ENCODE results near the gene CAPN10. TPM values are rescaled to one million over a fixed set of nuclear protein-coding genes. Genes with fewer than 3 reads are reported as not detected.

The CAPN10 gene
- total and polyA plus RNA-seq, 5 experiments from 2014 or later: 6.7 to 93.2 (median 21.4) TPM

DNA sequence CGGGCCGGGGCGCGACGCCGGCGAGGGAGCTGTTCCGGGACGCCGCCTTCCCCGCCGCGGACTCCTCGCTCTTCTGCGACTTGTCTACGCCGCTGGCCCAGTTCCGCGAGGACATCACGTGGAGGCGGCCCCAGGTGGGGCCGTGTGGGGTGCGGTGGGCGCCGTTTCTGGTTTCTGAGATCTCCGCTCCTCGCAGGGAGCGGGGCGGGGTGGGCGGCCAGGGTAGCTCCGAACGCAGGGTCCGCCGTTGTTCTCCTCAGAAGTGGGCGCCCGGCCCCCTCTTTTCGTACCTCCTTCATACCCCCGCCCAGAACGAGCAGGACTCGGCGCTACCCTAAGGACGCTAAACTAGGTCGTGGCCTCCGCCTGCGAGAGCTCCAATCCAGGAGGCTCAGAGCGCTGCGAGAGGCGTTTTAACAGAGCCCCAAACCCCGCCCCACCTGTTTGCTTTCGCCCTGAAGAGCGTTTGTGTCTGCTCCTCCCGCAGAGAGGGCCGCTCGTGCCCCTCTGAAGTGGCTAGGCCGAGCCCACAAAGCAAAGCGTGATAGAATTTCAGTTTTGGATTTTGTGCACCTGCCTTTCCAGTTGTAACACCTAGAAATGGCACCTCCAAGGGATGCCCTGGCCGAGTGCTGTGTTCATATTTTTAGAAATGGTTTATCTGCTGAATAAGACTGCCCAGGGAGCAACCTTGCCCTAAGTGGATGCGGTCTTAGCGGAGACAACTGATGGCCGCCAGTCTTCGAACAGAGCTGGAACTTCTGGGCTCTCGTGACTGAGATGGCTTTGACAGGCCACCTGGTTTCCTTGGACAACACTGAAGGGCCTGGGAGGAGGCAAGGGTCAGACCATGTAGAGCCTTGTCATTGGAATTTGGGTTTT lies 626 bp downstream of the CAPN10 start:
- peak overlapping the region; percentile 79 to 97 (median 94) for H3K27ac Mint-ChIP-seq
- ATAC-seq (peak; percentile 38 to 50), DNase-seq (peak; percentile 43 to 82 (median 56))
- H3K4me1 Mint-ChIP-seq: peaks cover 32 to 75% (median 53%) of the 10 kb centered on the region in 4 donors
- no peaks in the 10 kb centered on the region for H3K27me3 Mint-ChIP-seq
- POLR2A ChIA-PET: interaction anchor here (0.6 to 11.3 kb wide), 14 partner anchors 9 to 1181 kb away, joined by 3 to 461 read pairs (median 4); partner anchors contain the start of genes ANKMY1, DUSP28 and RNPEPL1
- peak overlapping the region; percentile 91 to 96 (median 94) for H3K4me3 Mint-ChIP-seq
- peaks cover 0 to 23% (median 0%) of the 10 kb centered on the region in 3 donors for H3K36me3 Mint-ChIP-seq
- H3K9me3 Mint-ChIP-seq: no peaks in the 10 kb centered on the region

DNA sequence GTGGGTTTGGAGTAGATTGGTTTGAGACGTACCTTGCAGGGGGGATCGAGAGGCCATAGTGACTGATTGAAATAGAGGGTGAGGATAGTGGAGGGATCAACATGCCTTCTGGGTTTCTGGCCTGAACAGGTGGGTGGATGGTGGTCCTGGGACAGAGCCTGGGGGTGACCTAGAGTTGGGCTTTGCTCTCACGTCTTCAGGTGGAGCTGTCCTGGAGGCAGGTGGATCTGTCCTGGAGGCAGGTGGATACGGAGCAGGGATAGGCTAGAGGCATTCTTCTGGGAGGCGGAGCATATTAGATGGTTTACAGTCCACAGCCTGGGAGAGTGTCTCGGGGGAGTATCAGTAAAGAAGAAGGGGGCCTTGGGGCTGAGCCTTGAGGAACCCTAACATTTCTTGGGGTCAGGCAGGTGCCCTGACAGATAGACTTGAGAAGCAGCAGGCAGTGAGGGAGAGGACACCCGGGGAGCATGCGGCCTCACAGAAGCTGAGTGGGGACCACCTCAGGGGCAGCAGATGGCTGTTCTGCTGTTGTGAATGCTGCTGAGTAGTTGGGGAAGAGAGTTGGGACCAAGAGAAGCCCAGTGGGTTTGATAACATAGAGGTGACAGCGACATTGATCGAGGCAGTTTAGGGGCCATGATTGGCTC lies 1.6 kb downstream of the CAPN10 start:
- Mint-ChIP-seq H3K4me3 (peak overlapping the region; percentile 91 to 96 (median 94)), H3K36me3 (peaks cover 0 to 23% (median 0%) of the 10 kb centered on the region in 3 donors), H3K9me3 (no peaks in the 10 kb centered on the region), H3K4me1 (peaks cover 31 to 72% (median 45%) of the 10 kb centered on the region in 4 donors), H3K27ac (peak overlapping the region; percentile 79 to 97 (median 94)), H3K27me3 (no peaks in the 10 kb centered on the region)
- no peak for ATAC-seq
- POLR2A ChIA-PET: interaction anchor here (4.1 to 11.3 kb wide), 2 partner anchors 23 to 35 kb away, joined by 62 to 461 read pairs; partner anchors contain the start of genes ANKMY1, DUSP28 and RNPEPL1
- DNase-seq: peak in 1 of 10 donors; percentile 44

GRCh38 chr2:240588669-240589068 lies 2.1 kb downstream of the CAPN10 start:
- POLR2A ChIA-PET: interaction anchor here (0.8 to 11.3 kb wide), 2 partner anchors 24 to 55 kb away, joined by 3 to 461 read pairs; partner anchors contain the start of genes ANKMY1, DUSP28 and RNPEPL1
- peaks cover 31 to 70% (median 43%) of the 10 kb centered on the region in 4 donors for H3K4me1 Mint-ChIP-seq
- peak overlapping the region; percentile 2 to 96 (median 94) for H3K4me3 Mint-ChIP-seq
- peak in 1 of 10 donors; percentile 22 for DNase-seq
- H3K36me3 Mint-ChIP-seq: peaks cover 0 to 23% (median 0%) of the 10 kb centered on the region in 3 donors
- ATAC-seq: no peak
- no peaks in the 10 kb centered on the region for H3K9me3 Mint-ChIP-seq
- H3K27ac Mint-ChIP-seq: peak overlapping the region in 8 of 10 donors; percentile 28 to 97 (median 81)
- H3K27me3 Mint-ChIP-seq: no peaks in the 10 kb centered on the region

DNA sequence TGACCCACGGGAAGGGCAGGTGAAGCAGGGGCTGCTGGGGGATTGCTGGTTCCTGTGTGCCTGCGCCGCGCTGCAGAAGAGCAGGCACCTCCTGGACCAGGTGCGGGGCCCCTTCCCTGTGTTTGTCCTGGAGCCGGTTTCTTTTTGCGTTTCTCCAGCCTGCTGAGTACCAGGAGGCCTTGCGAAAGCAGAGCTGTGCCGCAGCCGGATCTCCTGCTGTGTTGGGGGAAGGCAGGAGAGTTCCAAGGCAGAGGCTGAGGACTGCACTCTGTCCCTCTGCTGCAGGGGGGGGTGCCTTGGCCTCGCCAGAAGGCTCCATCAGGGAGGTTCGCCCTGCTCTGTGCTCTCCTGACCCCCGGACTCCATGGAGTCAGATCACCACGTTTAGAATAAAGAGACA lies 2.8 kb downstream of the CAPN10 start:
- DNase-seq: peak in 1 of 10 donors; percentile 54
- Mint-ChIP-seq H3K9me3 (no peaks in the 10 kb centered on the region), H3K4me1 (peaks cover 31 to 66% (median 40%) of the 10 kb centered on the region in 4 donors), H3K27ac (peak overlapping the region in 1 of 10 donors; percentile 70), H3K27me3 (no peaks in the 10 kb centered on the region), H3K36me3 (peaks cover 0 to 23% (median 0%) of the 10 kb centered on the region in 3 donors), H3K4me3 (no peak overlapping the region)
- POLR2A ChIA-PET: interaction anchor here (0.8 to 11.3 kb wide), 2 partner anchors 24 to 54 kb away, joined by 3 to 461 read pairs; partner anchors contain the start of genes ANKMY1, DUSP28 and RNPEPL1
- ATAC-seq: no peak

DNA sequence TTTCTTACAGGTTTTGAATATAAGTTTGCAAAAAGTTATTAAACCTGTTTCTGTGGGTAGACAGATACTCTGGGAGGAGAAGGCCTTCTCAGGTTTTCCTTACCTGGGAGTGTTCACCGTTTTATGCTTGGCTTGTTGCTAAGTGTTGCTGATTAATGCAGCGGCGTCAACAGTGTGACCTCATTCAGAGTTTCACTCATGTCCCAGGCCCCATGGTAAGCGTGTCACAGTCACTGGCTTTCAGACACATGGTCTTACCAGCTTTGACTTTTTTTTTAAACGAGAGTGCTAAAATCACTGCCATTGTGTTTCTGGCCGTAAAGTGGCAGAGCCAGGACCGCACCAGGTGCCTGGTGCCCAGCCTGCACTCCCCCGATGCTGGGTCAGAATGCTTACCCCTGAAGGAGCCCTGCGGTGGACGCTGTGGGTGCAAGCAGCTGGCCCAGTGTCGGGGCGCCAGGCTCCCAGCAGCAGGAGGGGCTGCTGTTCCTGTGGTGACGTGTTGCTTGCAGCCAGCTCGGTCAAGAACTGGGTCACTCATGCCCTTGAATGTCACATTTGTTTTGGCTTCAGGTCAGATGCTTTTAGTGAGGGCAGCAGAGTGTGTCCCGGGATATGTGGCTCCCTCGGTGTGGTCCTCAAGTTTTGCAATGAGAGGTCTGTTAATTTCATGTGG lies 3.5 kb downstream of the CAPN10 start:
- POLR2A ChIA-PET: interaction anchor here (1.2 to 11.3 kb wide), 2 partner anchors 10 to 25 kb away, joined by 3 to 461 read pairs; partner anchors contain the start of genes ANKMY1, DUSP28 and RNPEPL1
- ATAC-seq (no peak), DNase-seq (peak in 1 of 10 donors; percentile 47)
- Mint-ChIP-seq H3K9me3 (no peaks in the 10 kb centered on the region), H3K36me3 (peaks cover 0 to 23% (median 0%) of the 10 kb centered on the region in 3 donors), H3K4me3 (no peak overlapping the region), H3K27me3 (no peaks in the 10 kb centered on the region), H3K4me1 (peaks cover 27 to 61% (median 34%) of the 10 kb centered on the region in 4 donors), H3K27ac (no peak overlapping the region)

DNA sequence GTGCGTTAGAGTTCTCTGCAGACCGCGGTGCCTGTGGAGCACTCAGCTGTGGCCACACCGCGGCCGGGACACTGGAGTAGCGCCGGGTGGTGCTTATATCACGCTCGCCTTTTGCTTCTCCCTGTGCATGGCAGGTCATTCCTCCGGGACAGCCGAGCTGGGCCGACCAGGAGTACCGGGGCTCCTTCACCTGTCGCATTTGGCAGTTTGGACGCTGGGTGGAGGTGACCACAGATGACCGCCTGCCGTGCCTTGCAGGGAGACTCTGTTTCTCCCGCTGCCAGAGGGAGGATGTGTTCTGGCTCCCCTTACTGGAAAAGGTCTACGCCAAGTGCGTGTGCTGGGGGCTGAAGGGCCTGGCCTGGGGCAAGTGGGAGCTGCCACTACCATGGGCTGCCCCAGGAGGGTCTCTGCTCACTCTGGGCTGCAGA lies 4.2 kb downstream of the CAPN10 start:
- Mint-ChIP-seq H3K36me3 (peaks cover 0 to 23% (median 0%) of the 10 kb centered on the region in 3 donors), H3K4me1 (peaks cover 26 to 57% (median 29%) of the 10 kb centered on the region in 4 donors), H3K9me3 (no peaks in the 10 kb centered on the region), H3K27me3 (no peaks in the 10 kb centered on the region), H3K4me3 (no peak overlapping the region), H3K27ac (peak overlapping the region in 1 of 10 donors; percentile 9)
- POLR2A ChIA-PET: interaction anchor here (1.2 kb wide), 1 partner anchor 11 kb away, joined by 3 read pairs; no protein-coding TSS in a partner anchor
- ATAC-seq (no peak), DNase-seq (peak in 1 of 10 donors; percentile 55)

- Mint-ChIP-seq H3K9me3 (no peaks in the 10 kb centered on the region), H3K36me3 (peaks cover 0 to 27% (median 0%) of the 10 kb centered on the region in 3 donors), H3K4me3 (no peak overlapping the region), H3K27me3 (no peaks in the 10 kb centered on the region), H3K27ac (peak overlapping the region in 1 of 10 donors; percentile 66), H3K4me1 (peaks cover 22 to 55% (median 25%) of the 10 kb centered on the region in 4 donors)
- DNase-seq (no peak), ATAC-seq (no peak)
- POLR2A ChIA-PET: interaction anchor here (1.0 to 1.2 kb wide), 2 partner anchors 11 to 33 kb away, joined by 3 read pairs; no protein-coding TSS in a partner anchor
These were observed 4.7 kb downstream of the CAPN10 start for GRCh38 chr2:240591226-240591625.

DNA sequence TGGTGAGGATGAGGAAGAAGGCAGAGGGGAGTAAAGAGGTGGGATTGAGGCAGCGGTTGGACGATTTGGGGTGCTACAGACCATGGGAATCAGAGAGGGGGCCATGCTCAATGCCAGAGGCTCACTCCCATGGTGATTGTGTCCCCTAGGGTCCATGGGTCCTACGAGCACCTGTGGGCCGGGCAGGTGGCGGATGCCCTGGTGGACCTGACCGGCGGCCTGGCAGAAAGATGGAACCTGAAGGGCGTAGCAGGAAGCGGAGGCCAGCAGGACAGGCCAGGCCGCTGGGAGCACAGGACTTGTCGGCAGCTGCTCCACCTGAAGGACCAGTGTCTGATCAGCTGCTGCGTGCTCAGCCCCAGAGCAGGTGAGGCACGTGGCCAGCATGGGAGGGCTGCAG lies 5.2 kb downstream of the CAPN10 start:
- peak in 1 of 10 donors; percentile 32 for DNase-seq
- no peaks in the 10 kb centered on the region for H3K27me3 Mint-ChIP-seq
- peaks cover 22 to 55% (median 25%) of the 10 kb centered on the region in 4 donors for H3K4me1 Mint-ChIP-seq
- no peak overlapping the region for H3K27ac Mint-ChIP-seq
- no peak overlapping the region for H3K4me3 Mint-ChIP-seq
- ATAC-seq: no peak
- no peaks in the 10 kb centered on the region for H3K9me3 Mint-ChIP-seq
- peaks cover 0 to 27% (median 0%) of the 10 kb centered on the region in 3 donors for H3K36me3 Mint-ChIP-seq
- POLR2A ChIA-PET: interaction anchor here (0.6 to 1.0 kb wide), 2 partner anchors 32 to 733 kb away, joined by 3 to 7 read pairs; no protein-coding TSS in a partner anchor

GRCh38 chr2:240593026-240593702 lies 6.6 kb downstream of the CAPN10 start:
- Mint-ChIP-seq H3K27ac (no peak overlapping the region), H3K4me3 (no peak overlapping the region), H3K9me3 (no peaks in the 10 kb centered on the region), H3K27me3 (no peaks in the 10 kb centered on the region), H3K36me3 (peaks cover 0 to 30% (median 0%) of the 10 kb centered on the region in 3 donors), H3K4me1 (peaks cover 10 to 44% (median 16%) of the 10 kb centered on the region in 4 donors)
- no peak for ATAC-seq
- POLR2A ChIA-PET: no interaction called here
- peak in 1 of 10 donors; percentile 36 for DNase-seq

- peaks cover 3 to 37% (median 9%) of the 10 kb centered on the region in 4 donors for H3K4me1 Mint-ChIP-seq
- H3K4me3 Mint-ChIP-seq: no peak overlapping the region
- H3K27me3 Mint-ChIP-seq: no peaks in the 10 kb centered on the region
- H3K9me3 Mint-ChIP-seq: no peaks in the 10 kb centered on the region
- ATAC-seq: no peak
- H3K36me3 Mint-ChIP-seq: peaks cover 0 to 24% (median 0%) of the 10 kb centered on the region in 3 donors
- no peak overlapping the region for H3K27ac Mint-ChIP-seq
- DNase-seq: peak in 1 of 10 donors; percentile 60
- POLR2A ChIA-PET: interaction anchor here (1.2 kb wide), 1 partner anchor 22 kb away, joined by 3 read pairs; no protein-coding TSS in a partner anchor
These were observed 7.3 kb downstream of the CAPN10 start for GRCh38 chr2:240593703-240594451.

Data from naive thymus-derived CD8-positive, alpha-beta T cell (primary cell).